CD4-positive, alpha-beta memory T cell (primary cell): ENCODE data around the gene PRICKLE2. TPM values are rescaled to one million over a fixed set of nuclear protein-coding genes. Genes with fewer than 3 reads are reported as not detected.

Experiments
- CTCF ChIA-PET: fragments of 350-600 bp; sonication (Branson Sonifier 250); formaldehyde crosslinking; loops from one replicate; lab custom pipeline; 2021; ENCODE audit warnings: inconsistent platforms; ENCODE audit not compliant: partially characterized antibody; lab: Charles Lee
- POLR2A ChIA-PET: fragments of 350-600 bp; sonication (Branson Sonifier 250); formaldehyde crosslinking; loops from one replicate; lab custom pipeline; 2021; ENCODE audit not compliant: partially characterized antibody; lab: Charles Lee
- DNase-seq, 5 donors: peaks; one replicate each; pipeline versions ENCODE4 v3.0.0 to v3.0.0-alpha.2; 2020 to 2022; ENCODE audit warnings: mixed read lengths in 1 of 5
- H3K27ac ChIP-seq: one replicate; pipeline ENCODE4 v1.7.0; 2013; ENCODE audit warnings: low read depth, low read length
- H3K27me3 ChIP-seq: 2 replicates; pipeline ENCODE4 v1.7.0; 2013; ENCODE audit warnings: mild to moderate bottlenecking, low read length, moderate library complexity; ENCODE audit not compliant: insufficient read depth
- H3K36me3 ChIP-seq: 2 replicates; pipeline ENCODE4 v1.7.0; 2013; ENCODE audit warnings: mild to moderate bottlenecking, low read length, moderate library complexity; ENCODE audit not compliant: insufficient read depth
- H3K4me1 ChIP-seq: 2 replicates; pipeline ENCODE4 v1.7.0; 2013; ENCODE audit warnings: mild to moderate bottlenecking, low read length, moderate library complexity; ENCODE audit not compliant: insufficient read depth
- H3K4me3 ChIP-seq, 2 donors: one replicate each; pipeline ENCODE4 v1.7.0; 2013; ENCODE audit warnings: low read length in 2 of 2, mild to moderate bottlenecking in 1 of 2
- H3K9me3 ChIP-seq, 2 donors: one replicate each; pipeline ENCODE4 v1.7.0; 2013; ENCODE audit warnings: low read length in 2 of 2, control low read depth in 1 of 2; ENCODE audit not compliant: control insufficient read depth in 1 of 2
- H3K27ac Mint-ChIP-seq, 7 donors: one replicate each; pipeline ENCODE4 v1.8.0; 2020 to 2021; ENCODE audit warnings: mixed read lengths in 7 of 7, mild to moderate bottlenecking in 6 of 7, inconsistent platforms in 3 of 7, moderate library complexity in 3 of 7
- H3K27me3 Mint-ChIP-seq, 2 donors: one replicate each; pipeline ENCODE4 v1.8.0; 2020 to 2021; ENCODE audit warnings: mixed read lengths in 2 of 2
- H3K36me3 Mint-ChIP-seq, 2 donors: one replicate each; pipeline ENCODE4 v1.8.0; 2020 to 2021; ENCODE audit warnings: mixed read lengths in 2 of 2, inconsistent platforms in 1 of 2, mild to moderate bottlenecking in 1 of 2
- H3K4me1 Mint-ChIP-seq, 4 donors: one replicate each; pipeline ENCODE4 v1.8.0; 2020 to 2021; ENCODE audit warnings: mixed read lengths in 4 of 4, mild to moderate bottlenecking in 1 of 4
- H3K4me3 Mint-ChIP-seq, 8 donors: one replicate each; pipeline ENCODE4 v1.8.0; 2020 to 2021; ENCODE audit warnings: mixed read lengths in 8 of 8, mild to moderate bottlenecking in 7 of 8, moderate library complexity in 6 of 8, inconsistent platforms in 3 of 8
- H3K9me3 Mint-ChIP-seq, 8 donors: one replicate each; pipeline ENCODE4 v1.8.0; 2020 to 2021; ENCODE audit warnings: mixed read lengths in 8 of 8, mild to moderate bottlenecking in 5 of 8, inconsistent platforms in 3 of 8, moderate library complexity in 1 of 8
- intact Hi-C: fragments of 100-400 bp; cut with micrococcal nuclease; formaldehyde crosslinking; loops from one replicate; pipeline ENCODE4 v1.15.1; 2023
- polyA plus RNA-seq, 2 donors: library from polyadenylated mRNA; unstranded; fragments of 300-500 nt; fragmentation: Illumina TruSeq; gene quantifications; one replicate each; pipeline ENCODE4 v1.2.3, GENCODE V29; 2021
- total RNA-seq, 2 experiments: library from RNA; stranded (reverse); gene quantifications; one replicate each; pipeline ENCODE4 v1.2.3, GENCODE V29; 2021

Gene PRICKLE2
- total and polyA plus RNA-seq, 4 experiments from 2014 or later, result not detected

DNA sequence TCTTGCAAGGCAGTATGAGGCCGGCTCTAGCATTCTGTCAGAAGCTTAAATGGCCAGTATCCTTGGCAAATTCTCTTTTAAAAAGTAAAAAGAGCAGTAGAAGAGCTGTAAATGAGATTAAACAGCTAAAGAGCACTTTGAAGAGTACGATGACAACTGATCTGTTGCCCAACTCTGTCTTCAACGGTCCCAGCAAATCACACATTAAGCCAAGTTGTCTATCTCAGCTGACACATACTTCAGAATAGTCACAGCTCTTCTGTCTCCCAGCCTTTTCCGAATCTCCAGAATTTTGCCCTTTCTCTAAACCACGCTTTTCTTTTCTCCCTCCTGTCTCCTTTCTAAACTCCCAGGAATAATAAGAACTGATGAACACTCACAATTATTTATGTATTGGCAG, 51.7 kb downstream of the PRICKLE2 start:
- Mint-ChIP-seq H3K27me3 (peaks cover 5 to 9% of the 10 kb centered on the region in 2 donors), H3K4me1 (no peaks in the 10 kb centered on the region), H3K27ac (no peak overlapping the region), H3K9me3 (peaks cover 0 to 5% (median 0%) of the 10 kb centered on the region in 8 donors), H3K36me3 (no peaks in the 10 kb centered on the region), H3K4me3 (no peak overlapping the region)
- CTCF ChIA-PET, result no interaction called here
- intact Hi-C loops, result no loop called here
- DNase-seq, result no peak
- H3K27ac ChIP-seq, result no peak overlapping the region
- no peak overlapping the region for H3K4me3 ChIP-seq
- H3K9me3 ChIP-seq, result no peaks in the 10 kb centered on the region
- no peaks in the 10 kb centered on the region for H3K4me1 ChIP-seq
- H3K27me3 ChIP-seq, result no peaks in the 10 kb centered on the region
- POLR2A ChIA-PET, result no interaction called here
- no peaks in the 10 kb centered on the region for H3K36me3 ChIP-seq

DNA sequence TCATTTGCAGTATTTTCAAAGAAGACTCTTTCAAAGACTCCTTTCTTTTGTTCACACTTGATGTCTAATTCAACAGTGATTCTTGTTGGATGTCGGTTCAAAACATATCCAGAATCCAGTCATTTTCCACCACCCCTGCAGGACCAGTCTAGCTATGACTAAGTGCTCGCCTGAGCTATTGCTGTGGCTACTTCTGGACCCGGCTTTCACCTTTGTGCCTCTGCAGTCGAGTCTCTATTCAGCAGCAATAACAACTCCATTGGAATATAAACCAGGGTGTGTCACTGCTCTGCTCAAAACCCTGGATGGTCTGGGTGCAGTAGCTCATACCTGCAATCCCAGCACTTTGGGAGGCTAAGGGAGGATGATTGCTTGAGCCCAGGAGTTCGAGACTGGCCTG, 55.0 kb downstream of the PRICKLE2 start:
- intact Hi-C loops, result no loop called here
- Mint-ChIP-seq H3K4me1 (no peaks in the 10 kb centered on the region), H3K27me3 (peaks cover 3 to 5% of the 10 kb centered on the region in 2 donors), H3K36me3 (no peaks in the 10 kb centered on the region), H3K4me3 (no peak overlapping the region), H3K27ac (no peak overlapping the region), H3K9me3 (peaks cover 0 to 2% (median 0%) of the 10 kb centered on the region in 8 donors)
- H3K9me3 ChIP-seq, result no peaks in the 10 kb centered on the region
- POLR2A ChIA-PET, result no interaction called here
- no peak for DNase-seq
- no peak overlapping the region for H3K27ac ChIP-seq
- H3K4me1 ChIP-seq, result no peaks in the 10 kb centered on the region
- no peaks in the 10 kb centered on the region for H3K36me3 ChIP-seq
- no peak overlapping the region for H3K4me3 ChIP-seq
- CTCF ChIA-PET, result interaction anchor here (0.7 kb wide), 1 partner anchor 1260 kb away, joined by 3 read pairs; no protein-coding TSS in a partner anchor
- H3K27me3 ChIP-seq, result no peaks in the 10 kb centered on the region

DNA sequence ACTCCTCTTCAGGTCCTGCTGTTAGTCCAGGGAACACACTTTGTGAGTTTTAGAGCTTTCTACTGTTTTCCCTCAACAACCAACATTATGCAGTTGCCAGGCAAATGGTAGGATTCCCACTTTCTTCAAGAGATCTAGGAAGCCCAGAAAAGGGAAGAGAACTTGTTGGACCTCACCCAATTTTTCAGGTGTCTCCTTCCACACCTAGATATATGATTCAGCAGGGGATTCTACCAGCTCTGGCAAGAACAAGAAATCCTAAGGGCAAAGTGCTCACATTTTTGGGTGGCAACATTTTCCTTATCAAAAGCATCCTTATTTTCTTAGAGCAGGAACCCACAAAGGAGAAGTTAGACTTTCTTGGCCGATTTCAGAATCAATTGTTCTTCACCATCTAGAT, 57.4 kb downstream of the PRICKLE2 start:
- H3K27ac Mint-ChIP-seq, result no peak overlapping the region
- no peak overlapping the region for H3K4me3 Mint-ChIP-seq
- Histone ChIP-seq H3K9me3 (no peaks in the 10 kb centered on the region), H3K4me1 (no peaks in the 10 kb centered on the region), H3K4me3 (no peak overlapping the region), H3K27me3 (no peaks in the 10 kb centered on the region), H3K36me3 (no peaks in the 10 kb centered on the region), H3K27ac (no peak overlapping the region)
- no peaks in the 10 kb centered on the region for H3K36me3 Mint-ChIP-seq
- intact Hi-C loops, result no loop called here
- peaks cover 2 to 3% of the 10 kb centered on the region in 2 donors for H3K27me3 Mint-ChIP-seq
- no peak for DNase-seq
- CTCF ChIA-PET, result no interaction called here
- no peaks in the 10 kb centered on the region for H3K4me1 Mint-ChIP-seq
- H3K9me3 Mint-ChIP-seq, result peaks cover 0 to 1% (median 0%) of the 10 kb centered on the region in 8 donors
- POLR2A ChIA-PET, result no interaction called here

DNA sequence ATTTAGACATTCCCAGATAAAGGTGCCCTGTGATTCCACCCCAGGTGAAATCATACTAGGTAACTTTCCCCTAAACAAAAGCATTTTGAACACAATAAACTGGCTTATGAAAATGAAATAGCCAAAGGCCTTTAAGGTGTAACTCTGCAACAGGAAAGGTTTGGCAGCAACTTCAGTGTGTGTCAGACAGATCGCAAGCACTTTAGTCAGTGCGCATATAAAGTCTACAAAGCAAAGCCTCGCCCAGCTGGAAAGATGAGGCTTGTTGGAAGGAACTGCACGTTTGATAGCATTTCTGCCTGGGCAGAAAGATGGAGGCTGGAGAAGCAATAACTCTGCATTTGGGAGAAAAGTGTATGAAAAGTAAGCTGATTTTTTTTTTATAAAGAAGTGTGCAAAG, 57.9 kb downstream of the PRICKLE2 start:
- Mint-ChIP-seq H3K4me1 (no peaks in the 10 kb centered on the region), H3K27me3 (peaks cover 2 to 3% of the 10 kb centered on the region in 2 donors), H3K9me3 (peaks cover 0 to 1% (median 0%) of the 10 kb centered on the region in 8 donors), H3K4me3 (no peak overlapping the region), H3K27ac (no peak overlapping the region), H3K36me3 (no peaks in the 10 kb centered on the region)
- H3K4me1 ChIP-seq, result no peaks in the 10 kb centered on the region
- no peaks in the 10 kb centered on the region for H3K9me3 ChIP-seq
- intact Hi-C loops, result no loop called here
- no peaks in the 10 kb centered on the region for H3K36me3 ChIP-seq
- no peaks in the 10 kb centered on the region for H3K27me3 ChIP-seq
- CTCF ChIA-PET, result no interaction called here
- DNase-seq, result no peak
- H3K4me3 ChIP-seq, result no peak overlapping the region
- POLR2A ChIA-PET, result no interaction called here
- H3K27ac ChIP-seq, result no peak overlapping the region

DNA sequence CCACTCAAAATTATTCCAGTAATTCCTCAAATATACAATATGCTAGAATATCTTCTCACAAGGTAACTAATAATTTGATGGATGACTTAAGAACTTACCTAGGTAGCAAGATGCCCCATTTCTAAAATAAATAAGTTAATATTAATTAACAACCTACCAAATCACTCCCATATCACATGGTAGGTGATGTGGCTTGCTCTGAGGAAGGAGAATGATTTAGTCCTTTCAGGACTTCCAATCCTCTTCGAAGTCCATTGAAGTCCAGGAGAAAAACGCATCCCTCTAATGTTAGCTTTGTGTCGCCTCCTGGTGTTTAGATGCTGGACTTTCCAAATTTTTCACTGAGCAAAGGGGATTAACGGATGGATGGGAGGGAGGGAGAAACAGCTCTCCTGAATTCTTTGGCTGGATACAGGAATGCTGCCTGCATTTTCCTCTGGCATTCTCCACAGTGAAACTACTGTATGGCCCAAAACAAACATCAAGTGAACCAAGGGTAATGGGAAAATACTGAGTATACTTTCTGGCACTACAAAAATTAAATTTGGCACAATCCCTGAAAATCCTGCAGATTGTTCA, 58.6 kb downstream of the PRICKLE2 start:
- no peak overlapping the region for H3K27ac Mint-ChIP-seq
- H3K4me3 Mint-ChIP-seq, result no peak overlapping the region
- H3K9me3 Mint-ChIP-seq, result peaks cover 0 to 1% (median 0%) of the 10 kb centered on the region in 8 donors
- POLR2A ChIA-PET, result no interaction called here
- no peaks in the 10 kb centered on the region for H3K27me3 ChIP-seq
- CTCF ChIA-PET, result no interaction called here
- no peaks in the 10 kb centered on the region for H3K36me3 ChIP-seq
- no peak overlapping the region for H3K27ac ChIP-seq
- DNase-seq, result no peak
- no peak overlapping the region for H3K4me3 ChIP-seq
- no peaks in the 10 kb centered on the region for H3K4me1 Mint-ChIP-seq
- peaks cover 2 to 5% of the 10 kb centered on the region in 2 donors for H3K27me3 Mint-ChIP-seq
- no peaks in the 10 kb centered on the region for H3K36me3 Mint-ChIP-seq
- H3K9me3 ChIP-seq, result no peaks in the 10 kb centered on the region
- no peaks in the 10 kb centered on the region for H3K4me1 ChIP-seq
- intact Hi-C loops, result no loop called here

DNA sequence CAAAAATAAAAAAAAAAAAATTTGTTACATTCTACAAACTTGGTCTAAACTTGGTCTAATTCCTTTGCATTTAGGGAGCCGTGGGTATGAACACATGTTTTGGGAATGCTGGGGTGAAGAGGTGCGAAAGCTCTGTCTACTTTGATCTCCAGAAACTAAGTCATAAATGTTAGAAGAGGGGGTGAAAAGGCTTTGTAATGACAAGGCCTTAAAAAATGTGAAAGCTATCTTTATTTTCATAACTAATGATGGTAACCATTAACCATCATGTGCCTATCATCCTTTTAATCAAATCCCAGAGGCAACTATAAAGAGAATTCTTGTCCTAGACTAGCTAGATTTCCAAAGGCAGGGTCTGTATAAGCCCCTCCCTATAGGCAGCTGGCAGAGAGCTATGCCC, 60.9 kb downstream of the PRICKLE2 start:
- no peak overlapping the region for H3K27ac Mint-ChIP-seq
- DNase-seq, result no peak
- no peaks in the 10 kb centered on the region for H3K4me1 Mint-ChIP-seq
- Histone ChIP-seq H3K36me3 (no peaks in the 10 kb centered on the region), H3K9me3 (no peaks in the 10 kb centered on the region), H3K4me3 (no peak overlapping the region), H3K4me1 (no peaks in the 10 kb centered on the region), H3K27ac (no peak overlapping the region), H3K27me3 (no peaks in the 10 kb centered on the region)
- ChIA-PET POLR2A (no interaction called here), CTCF (no interaction called here)
- intact Hi-C loops, result no loop called here
- no peaks in the 10 kb centered on the region for H3K36me3 Mint-ChIP-seq
- H3K4me3 Mint-ChIP-seq, result no peak overlapping the region
- no peaks in the 10 kb centered on the region for H3K9me3 Mint-ChIP-seq
- peaks cover 3 to 5% of the 10 kb centered on the region in 2 donors for H3K27me3 Mint-ChIP-seq

DNA sequence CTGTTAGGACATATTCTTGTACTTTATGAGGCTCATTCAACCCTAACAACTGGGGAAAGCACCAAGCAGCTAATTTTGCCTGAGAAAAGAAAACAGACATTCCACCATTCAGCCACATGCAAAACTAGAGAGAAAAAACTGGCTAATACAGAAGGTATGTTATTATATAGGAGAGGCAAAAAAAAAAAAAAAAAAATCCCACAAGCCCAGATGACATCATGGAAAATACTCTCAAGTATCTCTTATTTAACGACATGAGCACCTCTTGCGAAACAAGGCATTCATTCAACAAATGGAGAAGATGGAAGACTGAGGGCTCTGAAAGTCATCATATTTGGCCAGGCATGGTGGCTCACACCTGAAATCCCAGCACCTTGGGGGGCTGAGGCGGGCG, 61.5 kb downstream of the PRICKLE2 start:
- Histone ChIP-seq H3K36me3 (no peaks in the 10 kb centered on the region), H3K27ac (no peak overlapping the region), H3K27me3 (no peaks in the 10 kb centered on the region), H3K4me1 (no peaks in the 10 kb centered on the region), H3K9me3 (no peaks in the 10 kb centered on the region), H3K4me3 (no peak overlapping the region)
- ChIA-PET CTCF (no interaction called here), POLR2A (no interaction called here)
- intact Hi-C loops, result no loop called here
- no peaks in the 10 kb centered on the region for H3K4me1 Mint-ChIP-seq
- H3K4me3 Mint-ChIP-seq, result no peak overlapping the region
- no peaks in the 10 kb centered on the region for H3K36me3 Mint-ChIP-seq
- no peak for DNase-seq
- no peaks in the 10 kb centered on the region for H3K9me3 Mint-ChIP-seq
- no peak overlapping the region for H3K27ac Mint-ChIP-seq
- H3K27me3 Mint-ChIP-seq, result peaks cover 4 to 5% of the 10 kb centered on the region in 2 donors
